GM19238 (cell line): ENCODE measurements around the gene M1AP.
A peak's percentile ranks its signal among the peaks of the same experiment; 100 is the strongest.

Experiments
- DNase-seq: peaks from one replicate; pipeline ENCODE4 v3.0.0; 2011; ENCODE audit warnings: low spot score; ENCODE audit not compliant: insufficient read length

M1AP gene

DNA sequence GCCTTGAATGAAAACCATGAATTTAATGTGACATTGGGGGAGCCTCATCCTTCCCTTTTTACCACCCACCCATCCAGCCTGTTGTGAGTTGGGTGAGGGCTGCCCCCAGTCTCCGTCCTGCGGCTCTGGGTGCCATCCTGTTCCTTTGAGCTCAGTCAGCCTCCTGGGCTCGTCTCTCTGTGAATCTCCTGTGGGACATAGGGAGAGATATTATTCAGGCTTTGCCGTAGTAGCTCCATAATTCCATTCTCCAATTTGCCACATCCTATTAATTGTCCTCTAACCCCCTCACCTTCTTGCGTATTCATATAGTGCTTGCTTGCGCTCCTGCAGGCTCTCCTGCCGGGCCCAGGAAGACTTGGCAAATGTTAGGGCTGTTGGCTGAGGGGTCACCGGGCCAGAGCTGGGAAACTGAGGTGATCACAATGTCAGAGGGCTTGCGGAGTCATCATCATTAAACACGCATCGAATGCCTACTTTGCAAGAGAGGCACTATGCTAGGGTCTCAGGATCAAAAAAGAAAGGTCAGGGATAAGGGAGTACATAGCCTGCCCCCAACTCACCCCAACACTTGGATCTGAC is 121.4 kb downstream of the M1AP start:
- DNase-seq = no peak

DNA sequence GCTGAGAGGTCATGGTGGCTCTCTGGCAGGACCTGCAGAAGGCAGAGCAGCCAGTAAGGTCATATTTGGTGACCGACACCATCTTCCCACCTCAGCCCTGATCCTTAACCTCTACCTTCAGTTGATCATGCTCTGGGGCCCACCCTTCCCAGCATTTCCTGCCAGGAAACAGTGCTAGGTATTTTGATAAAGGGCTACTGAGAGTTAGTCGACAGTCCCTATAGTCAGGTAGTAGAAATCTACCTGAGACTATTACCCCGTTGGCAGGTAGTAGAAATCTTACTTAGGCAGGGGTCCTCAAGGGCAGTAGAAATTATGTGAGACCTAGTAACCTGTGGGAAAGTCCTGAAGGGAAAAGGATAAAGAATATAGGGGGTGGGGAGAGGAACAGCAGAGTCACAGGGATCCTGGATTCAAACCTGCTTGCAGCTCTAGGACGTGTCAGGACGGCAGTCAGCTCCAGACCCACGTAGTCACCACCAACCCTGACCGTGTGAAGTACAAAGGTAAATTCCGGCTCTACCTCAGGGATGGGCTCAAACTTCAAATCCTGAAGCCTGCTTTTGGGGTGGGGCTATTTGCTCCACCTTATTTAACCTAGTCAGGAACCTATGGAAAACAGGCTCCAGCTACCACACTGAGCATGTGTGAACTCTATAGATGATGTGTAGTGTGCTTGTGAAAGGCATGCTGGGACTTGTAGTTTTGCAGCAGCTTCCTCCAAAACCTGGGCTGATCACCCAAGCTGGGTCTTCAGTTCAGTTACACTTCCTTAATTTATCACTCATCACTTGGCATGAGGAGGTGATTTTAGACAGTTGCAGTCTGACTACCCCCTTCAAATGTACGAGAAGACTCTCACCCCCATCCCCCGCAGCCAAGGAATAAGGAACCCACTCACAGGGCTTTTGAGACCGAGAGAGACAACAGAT is 122.1 kb downstream of the M1AP start, which contains the start of gene DQX1:
DQX1 (minus strand) TSS at position 515 of the 932 bp plus-strand sequence; CDS start at position 13, 502 bp downstream.
- DNase-seq = peak; percentile 55

DNA sequence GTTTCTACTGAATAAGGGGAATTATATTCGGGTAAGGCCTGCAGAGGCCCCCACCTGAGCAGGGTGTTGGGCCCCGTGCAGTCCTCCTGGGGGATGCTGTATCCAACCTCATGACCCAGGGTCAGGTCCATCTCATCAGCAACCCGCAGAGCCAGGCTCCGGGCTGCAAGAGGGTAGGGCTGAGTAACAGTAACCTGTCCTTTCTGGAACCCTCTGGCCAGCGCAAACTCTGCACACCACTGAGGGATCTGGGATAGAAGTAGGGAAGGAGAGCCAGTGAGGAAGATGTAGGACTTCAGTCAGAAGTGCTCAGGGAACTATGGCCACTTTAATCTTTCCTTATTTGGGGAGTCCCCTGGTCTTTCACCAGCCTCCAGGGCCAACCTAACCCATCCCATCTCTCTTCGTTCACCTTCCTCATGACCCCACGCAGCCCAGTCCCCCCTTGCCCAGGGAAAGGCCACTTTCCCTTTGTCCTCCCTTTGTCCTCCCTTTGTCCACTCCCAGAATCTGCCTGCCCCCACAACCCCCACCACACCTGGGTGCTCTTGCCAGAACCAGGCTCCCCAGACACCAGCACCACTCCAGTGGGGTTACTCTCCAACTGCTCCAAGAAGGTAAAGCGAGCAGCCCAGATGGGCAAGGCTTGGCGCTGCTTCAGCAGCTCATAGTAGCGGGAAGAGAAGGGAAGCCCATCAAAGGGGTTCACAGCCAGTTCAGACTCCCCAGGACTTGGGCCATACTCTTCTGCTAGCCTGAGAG is 123.0 kb downstream of the M1AP start:
- no peak for DNase-seq

DNA sequence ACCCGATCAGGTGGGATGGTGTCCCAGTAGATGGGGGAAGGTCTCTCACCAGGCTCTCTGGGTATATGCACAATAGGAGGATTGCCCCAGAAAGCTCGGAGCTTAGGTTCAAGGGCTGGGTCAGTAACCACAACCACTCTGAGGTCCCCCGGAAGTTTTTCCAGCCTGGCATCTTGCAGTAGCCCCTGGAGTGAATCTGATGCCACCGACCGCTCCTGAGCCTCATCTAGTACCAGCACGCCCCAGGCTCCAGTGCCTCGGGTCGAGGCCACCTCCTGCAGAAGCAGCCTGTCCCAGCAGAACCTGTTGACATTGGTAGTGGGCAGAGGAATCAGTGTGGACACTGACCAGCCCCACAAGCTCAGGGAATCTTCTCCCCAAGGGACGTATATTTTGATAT is 124.1 kb downstream of the M1AP start:
- no peak for DNase-seq

DNA sequence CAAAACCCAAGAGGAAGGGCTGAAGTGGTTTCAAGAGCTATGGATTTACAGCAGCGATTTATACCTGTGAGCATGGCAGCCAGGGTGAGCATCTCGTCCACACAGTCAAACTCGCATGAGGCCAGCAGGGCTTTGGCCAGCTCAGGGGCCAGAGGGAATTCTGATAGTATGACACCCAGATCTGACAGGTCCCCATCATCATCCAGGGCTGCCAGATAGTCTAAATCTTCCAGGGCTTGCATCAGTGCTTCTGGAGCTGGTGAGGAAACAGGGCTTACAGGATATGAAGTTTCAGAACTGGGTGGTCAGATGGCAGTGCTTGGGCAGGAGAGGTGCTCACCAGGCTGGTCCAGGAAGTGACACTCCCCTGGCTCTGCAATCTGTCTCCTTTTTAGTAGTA is 125.6 kb downstream of the M1AP start:
- no peak for DNase-seq

DNA sequence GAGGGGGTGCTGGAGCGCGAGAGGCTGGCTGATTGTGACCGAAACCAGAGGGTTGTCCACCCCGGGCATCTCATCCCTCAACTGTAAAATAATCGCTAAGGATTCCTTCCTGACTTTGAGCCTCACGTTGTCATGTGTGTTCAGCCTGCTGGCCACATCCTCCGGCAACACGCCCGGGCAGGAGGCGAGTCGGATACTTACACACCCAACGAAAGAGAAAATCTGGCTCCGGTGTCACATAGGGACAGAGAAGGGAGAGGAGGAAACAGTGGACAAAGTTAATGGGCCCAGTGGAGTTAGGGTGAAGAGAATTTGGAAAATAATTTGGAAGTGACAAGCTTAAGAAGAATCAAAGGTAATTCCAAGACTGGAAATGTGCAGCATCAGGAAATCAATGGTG is 131.5 kb downstream of the M1AP start:
- DNase-seq = no peak

DNA sequence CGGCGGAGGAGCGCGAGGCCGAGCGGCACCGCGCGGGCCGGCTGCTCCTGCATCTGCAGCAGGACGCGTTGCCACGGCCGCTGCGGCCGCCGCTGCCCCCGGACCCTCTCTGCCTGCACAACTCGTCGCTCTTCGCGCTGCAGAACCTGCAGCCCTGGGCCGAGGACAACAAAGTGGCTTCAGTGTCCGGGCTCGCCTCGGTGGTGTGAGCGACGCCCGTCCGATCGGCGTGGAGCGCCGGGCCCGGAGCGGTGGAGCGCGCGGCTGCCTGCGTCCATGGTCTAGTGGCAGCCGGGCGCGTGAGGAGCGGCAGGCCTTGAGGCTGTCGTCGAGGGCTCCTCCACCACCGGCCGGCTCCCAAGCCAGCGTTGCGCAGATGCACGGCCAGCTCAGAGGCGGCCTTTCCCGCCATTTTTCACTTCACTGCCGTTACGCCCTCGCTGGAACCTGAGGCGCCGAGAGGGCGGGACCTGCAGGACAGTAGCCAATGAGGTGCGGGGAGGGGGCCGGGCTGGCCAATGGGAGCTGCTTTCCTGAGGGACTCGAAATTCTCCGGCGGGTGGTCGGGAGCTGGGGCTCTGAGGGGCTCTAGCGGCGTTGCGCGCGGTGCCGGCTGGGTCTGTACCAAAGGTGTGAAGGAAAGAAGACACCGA is 132.0 kb downstream of the M1AP start:
- peak; percentile 91 for DNase-seq

DNA sequence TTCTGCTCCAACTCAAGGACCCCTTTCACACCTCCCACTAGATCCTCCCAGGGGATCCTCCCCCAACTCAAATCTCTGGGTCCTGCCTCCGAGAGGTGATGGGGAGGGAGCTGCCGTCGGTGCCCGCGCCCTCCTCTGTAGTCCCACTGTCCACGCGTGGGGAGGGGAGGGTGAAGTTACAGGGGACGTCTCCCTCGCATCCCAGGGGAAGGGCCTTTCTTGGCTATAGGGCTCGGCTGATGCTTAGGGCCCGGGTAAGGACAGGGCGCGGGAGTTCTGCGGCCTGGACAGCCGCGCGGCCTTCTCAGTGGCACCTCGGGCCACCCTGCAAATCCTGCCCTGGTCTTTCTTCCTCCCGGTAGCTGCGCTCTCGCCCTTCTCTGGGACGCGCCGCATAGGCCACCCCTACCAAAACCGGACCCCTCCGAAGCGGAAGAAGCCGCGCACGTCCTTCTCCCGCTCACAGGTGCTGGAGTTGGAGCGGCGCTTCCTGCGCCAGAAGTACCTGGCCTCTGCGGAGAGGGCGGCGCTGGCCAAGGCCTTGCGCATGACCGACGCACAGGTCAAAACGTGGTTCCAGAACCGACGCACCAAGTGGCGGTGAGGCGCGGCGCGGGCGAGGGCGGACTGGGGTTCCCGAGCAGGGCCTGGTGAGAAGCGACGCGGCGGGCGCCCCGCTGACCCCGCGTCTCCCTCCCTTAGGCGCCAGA is 132.7 kb downstream of the M1AP start:
- DNase-seq = no peak

DNA sequence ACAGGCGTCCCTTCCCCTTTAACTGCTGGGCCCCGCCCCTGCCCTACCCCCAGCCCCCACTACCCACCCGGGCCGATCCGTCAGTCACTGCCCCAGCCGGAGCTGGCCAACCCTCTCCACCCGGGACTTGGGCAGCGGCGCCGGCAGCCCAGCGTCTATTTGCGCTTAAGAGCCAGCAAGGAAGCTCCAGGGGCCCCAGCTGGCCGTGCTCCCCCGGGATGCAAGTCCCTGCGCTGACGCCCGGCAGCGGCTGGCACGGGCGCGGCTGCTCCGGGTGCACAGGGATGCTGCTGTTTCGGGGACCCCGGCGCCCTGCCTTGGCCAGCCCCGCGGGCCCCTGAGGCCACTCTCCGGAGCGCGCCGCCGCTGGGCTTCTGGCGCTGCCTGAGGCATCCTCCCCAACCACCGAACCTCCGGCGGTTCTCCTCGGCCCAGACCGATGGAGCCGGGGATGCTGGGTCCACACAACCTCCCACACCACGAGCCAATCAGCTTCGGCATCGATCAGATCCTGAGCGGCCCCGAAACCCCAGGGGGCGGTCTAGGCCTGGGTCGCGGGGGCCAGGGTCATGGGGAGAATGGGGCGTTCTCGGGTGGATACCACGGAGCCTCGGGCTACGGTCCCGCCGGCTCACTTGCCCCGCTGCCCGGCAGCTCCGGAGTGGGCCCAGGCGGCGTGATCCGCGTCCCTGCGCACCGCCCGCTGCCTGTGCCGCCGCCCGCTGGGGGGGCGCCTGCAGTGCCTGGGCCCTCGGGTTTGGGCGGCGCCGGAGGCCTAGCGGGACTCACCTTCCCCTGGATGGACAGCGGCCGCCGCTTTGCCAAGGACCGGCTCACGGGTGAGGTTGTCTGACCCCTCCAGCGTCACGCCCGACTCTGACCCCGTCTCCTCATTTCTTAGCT is 133.5 kb downstream of the M1AP start, which contains the start of gene TLX2:
TLX2 (plus strand) TSS at position 83 of the 903 bp plus-strand sequence; CDS start at position 440, 357 bp downstream.
- DNase-seq = no peak

DNA sequence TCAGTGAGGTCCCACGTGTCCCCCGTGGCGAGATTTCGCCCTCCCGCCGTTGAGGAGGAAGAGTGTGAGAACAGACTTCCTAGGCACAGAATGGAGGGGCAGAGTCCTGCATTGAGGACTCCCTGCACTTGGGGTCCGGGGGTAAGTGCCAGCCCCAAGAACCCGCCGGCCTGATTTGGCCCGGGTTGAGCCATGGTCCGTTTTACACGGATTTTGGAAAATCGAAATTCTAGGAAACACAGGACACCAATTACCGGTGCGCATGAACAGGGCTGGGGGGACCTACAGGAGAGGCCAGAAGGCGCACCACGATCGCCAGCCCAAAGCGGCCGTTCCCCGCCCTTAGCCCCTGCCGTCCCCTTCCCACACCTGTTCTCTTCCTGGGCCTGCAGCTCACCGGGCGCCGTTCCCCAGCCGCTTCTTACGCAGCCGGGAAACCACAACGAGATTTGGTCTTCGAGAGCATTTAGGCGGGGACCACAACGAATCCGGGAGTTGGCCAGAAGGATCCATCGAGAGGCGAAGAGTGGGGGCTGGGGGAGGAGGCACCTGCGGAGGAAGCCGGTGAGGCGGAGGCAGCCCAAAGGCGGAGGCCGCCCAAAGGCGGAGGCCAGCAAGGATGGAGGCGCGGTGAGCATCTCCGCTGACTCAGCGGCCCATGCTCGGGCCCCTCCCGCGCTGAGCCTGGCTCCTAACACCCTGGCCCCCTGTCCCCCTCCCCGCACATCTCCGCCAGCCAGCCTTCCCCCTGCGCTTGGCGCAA is 134.3 kb downstream of the M1AP start:
- DNase-seq = no peak

DNA sequence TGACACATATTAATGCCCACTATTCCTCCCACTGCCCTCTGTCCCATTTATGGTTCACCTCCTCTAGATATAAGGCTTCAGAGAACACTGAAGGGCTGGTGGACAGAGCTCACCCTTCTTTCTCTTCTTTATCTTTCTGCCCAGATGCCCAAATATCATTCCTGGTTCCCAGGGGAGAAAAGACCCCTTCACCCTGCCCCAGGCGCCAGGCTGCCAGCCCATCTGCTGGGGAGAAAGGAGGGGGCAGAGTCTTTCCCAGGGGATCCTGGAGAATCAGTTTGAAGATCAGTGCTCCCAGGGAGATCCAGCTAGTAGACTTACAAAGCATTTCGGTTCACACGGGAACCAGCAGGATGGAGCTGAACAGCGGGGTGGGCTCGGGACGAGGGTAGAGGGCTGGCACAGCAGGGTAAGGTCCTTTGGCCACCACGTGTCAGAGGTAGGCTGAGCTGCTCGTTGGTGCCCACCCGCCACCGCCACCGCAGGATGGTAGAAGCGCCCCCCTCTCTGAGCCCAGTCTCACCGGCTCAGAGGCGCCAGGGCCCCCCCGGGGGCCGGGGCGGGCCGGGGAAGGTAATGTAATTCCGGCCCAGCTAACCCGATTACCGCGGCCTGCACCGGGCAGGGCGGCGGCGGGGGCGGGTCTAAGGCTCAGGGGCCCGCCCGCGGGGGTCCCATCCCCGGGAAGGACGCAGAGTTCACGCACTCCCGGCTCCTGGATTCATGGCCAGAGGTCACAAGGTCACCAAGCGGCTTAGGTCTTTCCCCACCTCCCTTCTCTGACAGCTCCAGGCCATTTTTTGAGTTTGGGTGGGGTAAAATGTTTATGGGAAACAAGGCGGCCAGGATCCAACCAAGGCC is 135.2 kb downstream of the M1AP start:
- DNase-seq = no peak

DNA sequence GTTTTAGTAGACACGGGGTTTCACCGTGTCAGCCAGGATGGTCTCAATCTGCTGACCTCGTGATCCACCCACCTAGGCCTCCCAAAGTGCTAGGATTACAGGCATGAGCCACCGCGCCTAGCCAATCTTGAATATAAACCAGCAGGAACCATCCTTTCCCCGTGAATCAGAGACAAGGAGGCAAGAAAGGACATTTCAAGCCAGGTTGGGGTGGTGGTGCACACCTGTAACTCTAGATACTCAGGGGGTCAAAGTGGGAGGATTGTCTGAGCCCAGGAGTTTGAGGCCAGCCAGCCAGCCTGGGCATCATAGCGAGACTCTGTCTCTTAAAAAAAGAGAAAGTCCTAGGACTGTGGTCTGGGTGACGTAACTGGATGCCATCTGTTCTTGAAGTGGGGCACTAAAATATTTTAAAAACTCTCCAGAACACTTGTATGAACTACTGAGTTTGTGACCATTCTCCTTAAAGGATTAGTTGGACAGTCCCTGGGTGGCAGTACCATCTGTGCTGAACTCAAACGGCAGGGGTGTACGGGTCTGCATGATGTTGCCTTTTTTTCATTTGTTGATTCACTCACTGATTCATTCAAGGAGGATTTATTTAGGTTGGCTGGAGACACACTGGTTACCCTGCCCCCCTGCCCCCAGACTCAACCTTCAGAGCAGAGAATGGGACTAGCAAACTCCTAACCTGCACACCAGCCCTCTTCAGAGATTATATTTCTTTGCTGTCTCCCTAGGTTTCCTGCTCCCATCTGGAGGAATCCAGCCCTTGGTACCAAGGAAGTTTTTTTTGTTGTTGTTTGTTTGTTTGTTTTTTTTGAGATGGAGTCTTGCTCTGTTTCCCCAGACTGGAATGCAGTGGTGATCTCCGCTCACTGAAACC is 136.8 kb downstream of the M1AP start:
- no peak for DNase-seq

DNA sequence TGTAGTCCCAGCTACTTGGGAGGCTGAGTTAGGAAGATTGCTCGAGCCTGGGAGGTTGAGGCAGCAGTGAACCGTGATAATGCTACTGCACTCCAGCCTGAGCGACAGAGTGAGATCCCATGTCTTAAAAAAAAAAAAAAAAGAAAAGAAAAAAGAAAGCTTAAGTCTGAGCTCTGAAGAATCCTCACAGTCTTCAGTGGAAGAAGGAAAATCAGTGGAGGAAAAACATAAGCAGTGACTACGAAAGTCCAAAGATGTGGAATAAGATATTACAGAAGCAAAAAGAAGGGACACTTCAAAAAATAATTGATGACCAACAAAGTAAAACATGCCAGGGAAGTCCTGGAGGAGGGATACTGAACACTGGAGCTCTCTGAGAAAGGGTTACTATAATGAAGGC is 137.9 kb downstream of the M1AP start:
- DNase-seq = no peak

DNA sequence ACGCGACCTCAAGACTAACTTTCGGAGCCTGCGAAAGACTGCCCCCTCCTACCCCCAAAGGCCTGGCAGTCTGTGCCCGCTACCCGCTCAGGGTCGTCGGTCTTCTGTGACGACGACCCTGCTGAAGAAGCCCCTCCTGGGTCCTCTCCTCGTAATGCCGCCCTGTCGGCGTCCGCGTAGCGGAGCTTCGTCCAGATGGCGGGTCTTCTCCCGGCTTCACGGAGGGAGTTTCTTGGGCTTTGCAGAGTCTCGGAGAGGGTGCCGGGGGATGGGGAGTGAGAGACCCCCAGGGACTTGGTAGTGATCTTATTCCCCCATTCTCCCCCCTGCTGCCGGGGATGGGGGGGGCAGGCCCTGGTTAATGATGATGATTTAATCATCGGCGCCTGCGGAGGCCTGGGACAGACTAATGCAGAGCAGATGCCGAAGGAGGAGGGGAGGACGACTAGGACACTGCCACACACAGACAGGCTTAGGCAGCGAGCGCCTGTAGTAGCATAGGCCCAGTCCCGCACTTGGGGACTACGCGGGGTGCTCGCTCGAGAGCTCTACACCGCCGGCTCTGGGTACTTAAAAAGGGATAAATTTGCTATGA is 140.1 kb downstream of the M1AP start:
- DNase-seq = no peak
